ENCODE measurements around the gene FANCM.

GRCh38 chr14:45089813-45090212 is 45.9 kb upstream of the FANCM start:
- no peak for TF ChIP-seq EZH2phosphoT487 (IDR thresholded peaks at IDR 0.05; ENCODE audit: insufficient read depth, low read depth)
- no peak for TF ChIP-seq EZH2 (IDR thresholded peaks at IDR 0.05; ENCODE audit: insufficient read depth, poor library complexity, severe bottlenecking)
